Panc1 (cell line): ENCODE data around the gene RSAD1. TPM values are rescaled to one million over a fixed set of nuclear protein-coding genes. Genes with fewer than 3 reads are reported as not detected.

ENCODE experiments used
- ATAC-seq: fragments of 200-7000 bp; cut with Tn5 transposase; 2 replicates; pipeline ENCODE4 v1.9.1; 2020; ENCODE audit warnings: mild to moderate bottlenecking, moderate library complexity
- BruUV-seq: library from RNA; stranded (reverse); fragments of 400-500 nt; replicated peaks from 2 replicates; lab custom pipeline; 2021; lab: Mats Ljungman, UMichigan
- CTCF ChIA-PET: fragments of 300-600 bp; sonication (Branson Sonifier 250); formaldehyde crosslinking; loops from one replicate; lab custom pipeline; 2022; ENCODE audit warnings: antibody characterized with exemption; lab: Charles Lee
- POLR2A ChIA-PET: fragments of 300-600 bp; sonication (Branson Sonifier 250); formaldehyde crosslinking; loops from one replicate; lab custom pipeline; 2022; ENCODE audit warnings: antibody characterized with exemption; lab: Charles Lee
- DNase-seq: peaks from one replicate; pipeline ENCODE4 v3.0.0-alpha.2; 2010; ENCODE audit warnings: low read depth, low spot score
- H3K27ac ChIP-seq: 2 replicates; pipeline ENCODE4 v1.5.1; 2011; ENCODE audit warnings: mild to moderate bottlenecking, low read length, inconsistent platforms
- H3K27me3 ChIP-seq: fragments of 200-500 bp; sonication (Bioruptor generic); 2 replicates; pipeline ENCODE4 v1.6.0; 2014; ENCODE audit warnings: low read length, inconsistent platforms; ENCODE audit not compliant: control insufficient read depth, insufficient read depth
- H3K36me3 ChIP-seq: fragments of 200-500 bp; sonication (Bioruptor generic); 2 replicates; pipeline ENCODE4 v1.5.1; 2014; ENCODE audit warnings: inconsistent platforms, mild to moderate bottlenecking, low read length, moderate library complexity; ENCODE audit not compliant: control insufficient read depth, insufficient read depth
- H3K4me1 ChIP-seq: 2 replicates; pipeline ENCODE4 v1.5.1; 2011; ENCODE audit warnings: inconsistent platforms, mild to moderate bottlenecking, low read length, moderate library complexity; ENCODE audit not compliant: control insufficient read depth, insufficient read depth
- H3K4me3 ChIP-seq, 2 experiments: 2 replicates each; pipeline ENCODE4 v1.5.1; 2011 to 2012; ENCODE audit warnings: low read depth in 2 of 2, low read length in 2 of 2, mild to moderate bottlenecking in 2 of 2, inconsistent platforms in 1 of 2, moderate library complexity in 1 of 2
- H3K9me3 ChIP-seq: fragments of 200-500 bp; sonication (Bioruptor generic); 2 replicates; pipeline ENCODE4 v1.5.1; 2014; ENCODE audit warnings: low read depth, mild to moderate bottlenecking, inconsistent platforms, low read length, moderate library complexity; ENCODE audit not compliant: control insufficient read depth, insufficient read depth
- CTCF ChIP-seq: fragments of 450-650 bp; IDR thresholded peaks from 2 replicates; pipeline ENCODE4 v1.5.1; 2017; ENCODE audit warnings: mild to moderate bottlenecking
- POLR2AphosphoS5 ChIP-seq: IDR thresholded peaks from 2 replicates; pipeline ENCODE4 v1.6.1; 2012; ENCODE audit warnings: mild to moderate bottlenecking, low read depth, low read length, moderate library complexity
- REST ChIP-seq, 2 experiments: IDR thresholded peaks; 2 replicates each; pipeline ENCODE4 v1.6.1; 2011 to 2012; ENCODE audit warnings: low read depth in 2 of 2, control low read depth in 1 of 2, low read length in 1 of 2, mild to moderate bottlenecking in 1 of 2, moderate library complexity in 1 of 2; ENCODE audit not compliant: insufficient read depth in 1 of 2
- SIN3A ChIP-seq: IDR thresholded peaks from 2 replicates; pipeline ENCODE4 v1.6.1; 2012; ENCODE audit warnings: low read depth, mild to moderate bottlenecking, low read length, moderate library complexity, borderline replicate concordance; ENCODE audit not compliant: insufficient read depth
- TCF7L2 ChIP-seq: IDR thresholded peaks from 2 replicates; pipeline ENCODE4 v1.6.1; 2011; ENCODE audit warnings: mild to moderate bottlenecking, low read depth, low read length, inconsistent platforms
- in situ Hi-C: cut with HindIII; loops from 2 replicates; pipeline ENCODE4 v1.10.0; 2016; ENCODE audit warnings: low sequenced_read_pairs, low pct_unique_long_range_greater_than_20kb
- intact Hi-C: fragments of 100-400 bp; cut with micrococcal nuclease; formaldehyde crosslinking; loops from one replicate; pipeline ENCODE4 v1.10.0; 2022; ENCODE audit not compliant: unreplicated experiment
- total RNA-seq: library from RNA; stranded (reverse); gene quantifications from one replicate; pipeline ENCODE4 v1.2.1, GENCODE V29; 2021; ENCODE audit not compliant: unreplicated experiment

Gene RSAD1
- total RNA-seq, 1 experiment from 2014 or later = 40.2 TPM

- no peak overlapping the region for H3K4me3 ChIP-seq
- CTCF ChIA-PET = no interaction called here
- POLR2A ChIA-PET = no interaction called here
- BruUV-seq = no TSS peak
- H3K9me3 ChIP-seq = no peaks in the 10 kb centered on the region
- TF ChIP-seq SIN3A = no peak
- TF ChIP-seq REST (IDR thresholded peaks at IDR 0.05; ENCODE audit: insufficient read depth in 1 of 2, low read depth in 2 of 2, low read length in 1 of 2) = no peak
- TF ChIP-seq CTCF = no peak
- TF ChIP-seq TCF7L2 = no peak
- TF ChIP-seq POLR2AphosphoS5 = no peak
- H3K27me3 ChIP-seq = no peaks in the 10 kb centered on the region
- DNase-seq = no peak
- intact Hi-C loops (no loop called here), in situ Hi-C loops (no loop called here)
- no peak overlapping the region for H3K27ac ChIP-seq
- no peaks in the 10 kb centered on the region for H3K4me1 ChIP-seq
- no peaks in the 10 kb centered on the region for H3K36me3 ChIP-seq
- peak; percentile 33; the same call in 1 of the 2 replicates for ATAC-seq
These were observed 39.8 kb downstream of the RSAD1 start for GRCh38 chr17:50518384-50519023.

GRCh38 chr17:50519141-50519834, 40.6 kb downstream of the RSAD1 start:
- no TSS peak for BruUV-seq
- Histone ChIP-seq H3K9me3 (no peaks in the 10 kb centered on the region), H3K27ac (no peak overlapping the region), H3K4me3 (no peak overlapping the region), H3K4me1 (no peaks in the 10 kb centered on the region), H3K27me3 (no peaks in the 10 kb centered on the region), H3K36me3 (no peaks in the 10 kb centered on the region)
- ATAC-seq (no peak), DNase-seq (no peak)
- ChIA-PET CTCF (interaction anchor here (0.8 kb wide), 1 partner anchor 10 kb away, joined by 7 read pairs; no protein-coding TSS in a partner anchor), POLR2A (no interaction called here)
- TF ChIP-seq TCF7L2 (no peak), SIN3A (no peak), REST (IDR thresholded peaks at IDR 0.05; ENCODE audit: insufficient read depth in 1 of 2, low read depth in 2 of 2, low read length in 1 of 2) (no peak), CTCF (no peak), POLR2AphosphoS5 (no peak)
- intact Hi-C loops = no loop called here
- in situ Hi-C loops = no loop called here
